Measurements from ENCODE around the gene CCDC141. TPM values are rescaled to one million over a fixed set of nuclear protein-coding genes. Genes with fewer than 3 reads are reported as not detected.

Gene CCDC141
- polyA plus RNA-seq, 1 donor = 0.70 TPM

DNA sequence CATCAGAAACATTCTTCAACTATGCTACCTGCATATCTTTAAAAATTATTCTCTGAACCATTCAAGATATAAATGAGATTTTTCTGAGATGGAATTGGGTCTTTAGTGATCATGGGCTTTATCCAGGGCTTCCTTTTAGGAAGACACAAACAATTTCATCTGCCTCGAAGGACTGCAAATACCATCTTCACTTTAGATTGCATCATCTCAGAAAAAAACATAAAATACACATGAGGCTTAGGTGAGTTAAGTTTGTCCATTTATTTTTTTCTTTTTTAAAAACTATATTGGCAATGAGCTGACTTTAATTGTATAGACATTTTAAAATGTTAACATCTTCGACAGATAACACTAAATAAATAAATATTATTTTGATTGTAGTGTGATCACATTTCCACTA, 262.8 kb downstream of the CCDC141 start:
- no peaks in the 10 kb centered on the region for H3K27me3 ChIP-seq (ENCODE audit: control insufficient read depth, insufficient read depth, low read length)
- H3K27ac ChIP-seq (ENCODE audit: low read length) = no peak overlapping the region
- whole genome bisulfite sequencing (ENCODE audit: insufficient coverage, low lambda C conversion rate) = 50% methylated on average over 2 of the region's 2 CpGs
- DNase-seq = no peak
- no peak overlapping the region for H3K4me3 ChIP-seq (ENCODE audit: low read length)
- H3K4me1 ChIP-seq (ENCODE audit: control insufficient read depth, insufficient read depth, low read length) = no peaks in the 10 kb centered on the region
- H3K9me3 ChIP-seq (ENCODE audit: control insufficient read depth, low read depth, low read length) = no peaks in the 10 kb centered on the region
- peaks cover 10% of the 10 kb centered on the region for H3K36me3 ChIP-seq (ENCODE audit: control insufficient read depth, insufficient read depth, low read length)

- no peak for DNase-seq
- WGBS (ENCODE audit: insufficient coverage, low lambda C conversion rate) = no CpG with 5 or more reads among the region's 10 CpGs
- no peak overlapping the region for H3K4me3 ChIP-seq (ENCODE audit: low read length)
- H3K9me3 ChIP-seq (ENCODE audit: control insufficient read depth, low read depth, low read length) = no peaks in the 10 kb centered on the region
- H3K36me3 ChIP-seq (ENCODE audit: control insufficient read depth, insufficient read depth, low read length) = peaks cover 9% of the 10 kb centered on the region
- no peaks in the 10 kb centered on the region for H3K4me1 ChIP-seq (ENCODE audit: control insufficient read depth, insufficient read depth, low read length)
- H3K27me3 ChIP-seq (ENCODE audit: control insufficient read depth, insufficient read depth, low read length) = no peaks in the 10 kb centered on the region
- no peak overlapping the region for H3K27ac ChIP-seq (ENCODE audit: low read length)
Observed at GRCh38 chr2:178783889-178784288, 266.0 kb downstream of the CCDC141 start.

DNA sequence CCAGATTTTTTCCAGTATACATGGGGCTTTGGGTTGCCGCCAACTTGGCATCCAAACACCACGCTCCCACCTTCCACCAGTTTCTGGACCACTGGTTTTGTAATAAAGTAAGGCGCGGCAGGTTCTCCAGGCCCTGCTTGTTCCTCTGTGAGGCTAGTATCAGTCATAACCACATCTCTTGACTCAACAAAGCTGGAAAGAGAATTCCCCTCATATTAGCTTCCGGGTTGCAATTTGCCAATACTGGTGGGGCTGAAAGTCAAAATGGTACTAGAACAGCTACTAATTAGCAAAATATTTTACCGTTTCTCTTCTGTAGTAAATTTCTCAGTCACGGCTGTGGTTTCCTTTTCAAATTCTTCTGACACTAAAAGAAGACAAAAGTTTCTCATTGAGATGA, 267.7 kb downstream of the CCDC141 start:
- no peak for DNase-seq
- H3K27me3 ChIP-seq (ENCODE audit: control insufficient read depth, insufficient read depth, low read length) = no peaks in the 10 kb centered on the region
- H3K4me1 ChIP-seq (ENCODE audit: control insufficient read depth, insufficient read depth, low read length) = no peaks in the 10 kb centered on the region
- no peak overlapping the region for H3K4me3 ChIP-seq (ENCODE audit: low read length)
- 100% methylated on average over 1 of the region's 7 CpGs for WGBS (ENCODE audit: insufficient coverage, low lambda C conversion rate)
- H3K9me3 ChIP-seq (ENCODE audit: control insufficient read depth, low read depth, low read length) = no peaks in the 10 kb centered on the region
- H3K27ac ChIP-seq (ENCODE audit: low read length) = no peak overlapping the region
- H3K36me3 ChIP-seq (ENCODE audit: control insufficient read depth, insufficient read depth, low read length) = peaks cover 9% of the 10 kb centered on the region

Other genes starting within 250 kb of the CCDC141 start
- 0.90 TPM for gene TTN, start 242.7 kb downstream of the CCDC141 start, polyA plus RNA-seq
- gene SESTD1, start 214.7 kb upstream of the CCDC141 start, polyA plus RNA-seq = 17.6 TPM

Measured in large intestine (tissue), 3 donors.